ENCODE results near the gene ATG4D.

- TF ChIP-seq CTCF (IDR thresholded peaks at IDR 0.05) (no peak), POLR2A (IDR thresholded peaks at IDR 0.05) (no peak)
These were observed 665 bp upstream of the ATG4D start for GRCh38 chr19:10543059-10543419.
